Spleen (tissue), 11 donors: Measurements from ENCODE around the gene PSMG1. TPM values are rescaled to one million over a fixed set of nuclear protein-coding genes. Genes with fewer than 3 reads are reported as not detected.

Experiments
- DNase-seq: peaks from one replicate; pipeline ENCODE4 v3.0.0-alpha.2; 2020
- H3K27ac ChIP-seq, 8 donors: fragments of 200-600 bp; sonication (generic) in 7 of 8; 1 replicate in 4 of 8; 2 replicates in 4 of 8; pipeline versions ENCODE4 v1.5.0 to v1.8.0; 2016 to 2021; ENCODE audit warnings: inconsistent platforms in 4 of 8, mild to moderate bottlenecking in 4 of 8, moderate library complexity in 1 of 8
- H3K27me3 ChIP-seq, 7 donors: fragments of 200-600 bp; sonication (generic) in 6 of 7; replicated peaks in 1 of 7; 1 replicate in 4 of 7; 2 replicates in 3 of 7; pipeline versions ENCODE4 v1.5.0 to v1.8.0; 2016 to 2021; ENCODE audit warnings: inconsistent platforms in 3 of 7, mild to moderate bottlenecking in 1 of 7
- H3K36me3 ChIP-seq, 6 donors: fragments of 200-600 bp; sonication (generic) in 5 of 6; 1 replicate in 4 of 6; 2 replicates in 2 of 6; pipeline versions ENCODE4 v1.5.0 to v1.8.0; 2016 to 2021; ENCODE audit warnings: inconsistent platforms in 2 of 6
- H3K4me1 ChIP-seq, 6 donors: fragments of 200-600 bp; sonication (generic) in 5 of 6; 1 replicate in 3 of 6; 2 replicates in 3 of 6; pipeline versions ENCODE4 v1.5.0 to v1.8.0; 2016 to 2021; ENCODE audit warnings: inconsistent platforms in 3 of 6
- H3K4me3 ChIP-seq, 8 donors: fragments of 200-600 bp; sonication (generic) in 7 of 8; 1 replicate in 4 of 8; 2 replicates in 4 of 8; pipeline versions ENCODE4 v1.5.0 to v1.8.0; 2016 to 2021; ENCODE audit warnings: inconsistent platforms in 4 of 8, mild to moderate bottlenecking in 4 of 8, moderate library complexity in 2 of 8
- H3K9me3 ChIP-seq, 8 donors: fragments of 200-600 bp; sonication (generic) in 7 of 8; 1 replicate in 4 of 8; 2 replicates in 4 of 8; pipeline versions ENCODE4 v1.5.0 to v1.8.0; 2016 to 2021; ENCODE audit warnings: inconsistent platforms in 4 of 8
- POLR2A ChIP-seq, 3 donors: fragments of 450-650 bp; IDR thresholded peaks; one replicate each; pipeline ENCODE4 v1.5.1; 2017; ENCODE audit warnings: antibody characterized with exemption in 3 of 3, mild to moderate bottlenecking in 1 of 3
- POLR2AphosphoS5 ChIP-seq, 3 donors: sonication (generic); formaldehyde crosslinking; IDR thresholded peaks; one replicate each; pipeline ENCODE4 v1.5.1; 2017; ENCODE audit warnings: antibody characterized with exemption in 3 of 3
- WGBS, 5 donors: extraction: QIAGEN DNeasy Blood & Tissue Kit in 3 of 5; methylation state at CpG; one replicate each; pipeline versions ENCODE4 v1.1.5 to v1.1.7; 2013 to 2018; 5-methylcytosine and 5-hydroxymethylcytosine counted together
- intact Hi-C: fragments of 100-400 bp; cut with DNase I; formaldehyde crosslinking; loops from one replicate; pipeline ENCODE4 v1.15.0; 2023; ENCODE audit warnings: low total_unique reads
- polyA plus RNA-seq, 3 donors: library from polyadenylated mRNA; stranded (reverse); fragments of 200-250 nt; gene quantifications; one replicate each; pipeline ENCODE4 v1.2.1, GENCODE V29; 2013
- total RNA-seq, 7 donors: library from RNA; depleted of rRNA in 3 of 7; stranded (reverse); fragments of >200 nt in 3 of 7; fragmentation: NEBNext Ultra II Directional in 4 of 7; extraction: Animal tissue kit (Norgen Biotek cat#: 25700) in 4 of 7; gene quantifications; one replicate each; pipeline versions ENCODE4 v1.1.0 to v1.2.1, GENCODE V29; 2016 to 2021
- TF ChIP-seq, protein P1 (sequence below), 11 experiments: fragments of 200-600 bp in 7 of 11; fragments of 450-650 bp in 4 of 11; sonication (generic) in 4 of 11; IDR thresholded peaks in 8 of 11; conservative IDR thresholded peaks in 3 of 11; 1 replicate in 7 of 11; 2 replicates in 4 of 11; pipeline versions ENCODE4 v1.4.0 to v1.8.0; 2016 to 2021; ENCODE audit warnings: antibody characterized with exemption in 11 of 11, inconsistent platforms in 4 of 11, mild to moderate bottlenecking in 1 of 11
- donor health status: healthy with polysubstance abuse.
- donor health status: DM: no; HTN: no; CAD: no; lungs with moderate emphysema.
- donor health status: DM: no; HTN: no; CAD: no.
- donor health status: Bipolar disorder and iron deficiency.
- donor health status: healthy.
- donor health status: DM: no; HTN: no; CAD: no.
- donor health status: DM: yes; HTN: yes; CAD: no.

The PSMG1 gene
- total and polyA plus RNA-seq, 10 donors: 12.3 to 39.9 (median 19.1) TPM

GRCh38 chr21:39209334-39209688 lies 26.1 kb upstream of the PSMG1 start:
- Histone ChIP-seq H3K27me3 (no peaks in the 10 kb centered on the region), H3K36me3 (peaks cover 3 to 98% (median 58%) of the 10 kb centered on the region in 6 donors), H3K9me3 (no peaks in the 10 kb centered on the region), H3K27ac (peak overlapping the region in 1 of 8 donors; percentile 2), H3K4me3 (no peak overlapping the region), H3K4me1 (peaks cover 0 to 16% (median 0%) of the 10 kb centered on the region in 6 donors)
- DNase-seq: no peak
- intact Hi-C loops: no loop called here
- WGBS, 5 donors: 83 to 92% (median 85%) methylated on average over 2 of the region's 2 CpGs
- TF ChIP-seq, protein P1, sequence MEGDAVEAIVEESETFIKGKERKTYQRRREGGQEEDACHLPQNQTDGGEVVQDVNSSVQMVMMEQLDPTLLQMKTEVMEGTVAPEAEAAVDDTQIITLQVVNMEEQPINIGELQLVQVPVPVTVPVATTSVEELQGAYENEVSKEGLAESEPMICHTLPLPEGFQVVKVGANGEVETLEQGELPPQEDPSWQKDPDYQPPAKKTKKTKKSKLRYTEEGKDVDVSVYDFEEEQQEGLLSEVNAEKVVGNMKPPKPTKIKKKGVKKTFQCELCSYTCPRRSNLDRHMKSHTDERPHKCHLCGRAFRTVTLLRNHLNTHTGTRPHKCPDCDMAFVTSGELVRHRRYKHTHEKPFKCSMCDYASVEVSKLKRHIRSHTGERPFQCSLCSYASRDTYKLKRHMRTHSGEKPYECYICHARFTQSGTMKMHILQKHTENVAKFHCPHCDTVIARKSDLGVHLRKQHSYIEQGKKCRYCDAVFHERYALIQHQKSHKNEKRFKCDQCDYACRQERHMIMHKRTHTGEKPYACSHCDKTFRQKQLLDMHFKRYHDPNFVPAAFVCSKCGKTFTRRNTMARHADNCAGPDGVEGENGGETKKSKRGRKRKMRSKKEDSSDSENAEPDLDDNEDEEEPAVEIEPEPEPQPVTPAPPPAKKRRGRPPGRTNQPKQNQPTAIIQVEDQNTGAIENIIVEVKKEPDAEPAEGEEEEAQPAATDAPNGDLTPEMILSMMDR (IDR thresholded peaks at IDR 0.05 in 8 of 11, conservative IDR thresholded peaks at IDR 0.05 in 3 of 11): no peak
- no peak for TF ChIP-seq POLR2AphosphoS5 (IDR thresholded peaks at IDR 0.05)
- TF ChIP-seq POLR2A (IDR thresholded peaks at IDR 0.05): no peak

- intact Hi-C loops: no loop called here
- no peak overlapping the region for H3K4me3 ChIP-seq
- TF ChIP-seq POLR2A (IDR thresholded peaks at IDR 0.05): no peak
- TF ChIP-seq, protein P1 (IDR thresholded peaks at IDR 0.05 in 8 of 11, conservative IDR thresholded peaks at IDR 0.05 in 3 of 11): no peak
- no peak for TF ChIP-seq POLR2AphosphoS5 (IDR thresholded peaks at IDR 0.05)
- H3K9me3 ChIP-seq: no peaks in the 10 kb centered on the region
- H3K27ac ChIP-seq: peak overlapping the region in 1 of 8 donors; percentile 2
- 87 to 97% (median 93%) methylated on average over 6 of the region's 6 CpGs for WGBS, 5 donors
- no peak for DNase-seq
- peaks cover 3 to 98% (median 57%) of the 10 kb centered on the region in 6 donors for H3K36me3 ChIP-seq
- peaks cover 0 to 16% (median 0%) of the 10 kb centered on the region in 6 donors for H3K4me1 ChIP-seq
- H3K27me3 ChIP-seq: no peaks in the 10 kb centered on the region
Measured at GRCh38 chr21:39208624-39209333, 25.5 kb upstream of the PSMG1 start.

DNA sequence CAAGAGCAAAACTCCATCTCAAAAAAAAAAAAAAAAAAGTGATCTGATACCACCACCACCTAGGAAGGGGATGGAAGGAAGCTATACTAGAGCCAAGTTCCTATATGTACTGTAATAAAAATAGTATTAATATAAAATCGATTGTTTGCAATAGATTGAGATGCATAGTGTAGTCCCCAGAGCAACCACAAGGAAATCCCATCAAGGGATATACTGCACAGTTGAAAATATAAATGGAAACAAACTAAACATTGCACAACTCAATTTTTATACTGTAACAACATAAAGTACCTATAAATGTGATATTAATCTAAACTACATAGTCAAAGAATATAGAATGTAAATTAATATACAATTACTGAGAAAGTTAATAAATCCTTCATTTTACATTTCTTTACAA lies 20.9 kb upstream of the PSMG1 start:
- intact Hi-C loops: no loop called here
- WGBS, 5 donors: 80 to 89% (median 85%) methylated on average over 1 of the region's 1 CpG

DNA sequence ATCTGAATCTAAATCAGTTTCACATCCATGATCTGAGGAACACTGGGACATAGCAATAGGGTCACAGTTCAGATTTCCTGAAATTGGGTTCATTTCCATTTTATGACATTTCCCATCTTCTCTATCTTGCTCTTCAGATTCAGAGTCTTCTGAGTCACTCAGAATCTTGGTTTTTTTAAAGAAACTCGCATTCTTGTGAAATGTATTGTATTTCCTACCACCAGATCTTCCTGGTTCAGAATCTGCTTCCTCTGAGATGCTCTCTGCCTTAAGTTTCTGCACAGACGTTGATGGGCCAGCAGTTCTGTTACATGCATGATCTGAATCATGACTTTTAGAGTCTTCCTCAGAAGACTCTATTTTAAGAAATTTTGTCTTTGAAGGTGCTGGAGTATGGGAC lies 15.5 kb upstream of the PSMG1 start:
- TF ChIP-seq, protein P1 (IDR thresholded peaks at IDR 0.05 in 8 of 11, conservative IDR thresholded peaks at IDR 0.05 in 3 of 11): no peak
- TF ChIP-seq POLR2AphosphoS5 (IDR thresholded peaks at IDR 0.05) (no peak), POLR2A (IDR thresholded peaks at IDR 0.05) (no peak)
- WGBS, 5 donors: 53 to 86% (median 75%) methylated on average over 2 of the region's 2 CpGs

More for the DNA sequence above, 20.9 kb upstream of the PSMG1 start:
- Histone ChIP-seq H3K27me3 (no peaks in the 10 kb centered on the region), H3K9me3 (no peaks in the 10 kb centered on the region), H3K36me3 (peaks cover 8 to 98% (median 76%) of the 10 kb centered on the region in 6 donors), H3K4me1 (peaks cover 0 to 4% (median 0%) of the 10 kb centered on the region in 6 donors), H3K27ac (no peak overlapping the region), H3K4me3 (no peak overlapping the region)
- TF ChIP-seq POLR2AphosphoS5 (IDR thresholded peaks at IDR 0.05): no peak
- no peak for TF ChIP-seq POLR2A (IDR thresholded peaks at IDR 0.05)
- TF ChIP-seq, protein P1 (IDR thresholded peaks at IDR 0.05 in 8 of 11, conservative IDR thresholded peaks at IDR 0.05 in 3 of 11): no peak
- DNase-seq: no peak

More for the DNA sequence above, 15.5 kb upstream of the PSMG1 start:
- DNase-seq: no peak
- Histone ChIP-seq H3K9me3 (no peaks in the 10 kb centered on the region), H3K27me3 (no peaks in the 10 kb centered on the region), H3K36me3 (peaks cover 5 to 100% (median 67%) of the 10 kb centered on the region in 6 donors), H3K4me3 (no peak overlapping the region), H3K4me1 (peaks cover 0 to 18% (median 12%) of the 10 kb centered on the region in 6 donors), H3K27ac (no peak overlapping the region)
- intact Hi-C loops: no loop called here
